Activated naive CD8-positive, alpha-beta T cell treated with anti-CD3 and anti-CD28 coated beads for 36 hours (primary cell): Measurements from ENCODE around the gene PSME3. TPM values are rescaled to one million over a fixed set of nuclear protein-coding genes. Genes with fewer than 3 reads are reported as not detected.

ENCODE experiments used
- DNase-seq: peaks from one replicate; pipeline ENCODE4 v3.0.0; 2021
- H3K27ac Mint-ChIP-seq: one replicate; pipeline ENCODE4 v1.8.0; 2022; ENCODE audit warnings: mild to moderate bottlenecking, moderate library complexity, mixed read lengths
- H3K27me3 Mint-ChIP-seq: one replicate; pipeline ENCODE4 v1.8.0; 2022; ENCODE audit warnings: mild to moderate bottlenecking, mixed read lengths
- H3K36me3 Mint-ChIP-seq: one replicate; pipeline ENCODE4 v1.8.0; 2021; ENCODE audit warnings: mild to moderate bottlenecking, mixed read lengths
- H3K4me1 Mint-ChIP-seq: one replicate; pipeline ENCODE4 v1.8.0; 2021; ENCODE audit warnings: mixed read lengths
- H3K4me3 Mint-ChIP-seq: one replicate; pipeline ENCODE4 v1.8.0; 2022; ENCODE audit warnings: mild to moderate bottlenecking, moderate library complexity, mixed read lengths
- H3K9me3 Mint-ChIP-seq: one replicate; pipeline ENCODE4 v1.8.0; 2022; ENCODE audit warnings: mixed read lengths
- total RNA-seq, 2 experiments: library from RNA; stranded (reverse); gene quantifications; one replicate each; pipeline ENCODE4 v1.2.3, GENCODE V29; 2021

Gene PSME3
- 100 to 1,000 TPM; 227 to 235 TPM for total RNA-seq

GRCh38 chr17:42832934-42833766 is at the start of gene PSME3:
TSS of gene PSME3 (plus strand) at chr17:42833397. CDS start at chr17:42833632, 235 bp downstream.
- Mint-ChIP-seq H3K36me3 (peaks cover 21% of the 10 kb centered on the region), H3K9me3 (no peaks in the 10 kb centered on the region), H3K4me1 (peaks cover 19% of the 10 kb centered on the region), H3K27ac (peak within 1 kb of the TSS; percentile 99), H3K4me3 (peak within 1 kb of the TSS; percentile 93), H3K27me3 (no peaks in the 10 kb centered on the region)
- peak; percentile 90 for DNase-seq

- no peak overlapping the region for H3K4me3 Mint-ChIP-seq
- peaks cover 78% of the 10 kb centered on the region for H3K27me3 Mint-ChIP-seq
- H3K36me3 Mint-ChIP-seq, result peaks cover 8% of the 10 kb centered on the region
- no peak for DNase-seq
- H3K4me1 Mint-ChIP-seq, result peaks cover 30% of the 10 kb centered on the region
- peaks cover 1% of the 10 kb centered on the region for H3K9me3 Mint-ChIP-seq
- no peak overlapping the region for H3K27ac Mint-ChIP-seq
These were observed 49.4 kb upstream of the PSME3 start for GRCh38 chr17:42783791-42784138.

GRCh38 chr17:42784409-42784808 is 48.8 kb upstream of the PSME3 start:
- H3K36me3 Mint-ChIP-seq, result peaks cover 5% of the 10 kb centered on the region
- peaks cover 30% of the 10 kb centered on the region for H3K4me1 Mint-ChIP-seq
- H3K27ac Mint-ChIP-seq, result no peak overlapping the region
- no peak overlapping the region for H3K4me3 Mint-ChIP-seq
- H3K9me3 Mint-ChIP-seq, result peaks cover 1% of the 10 kb centered on the region
- no peak for DNase-seq
- peaks cover 77% of the 10 kb centered on the region for H3K27me3 Mint-ChIP-seq

- Mint-ChIP-seq H3K27me3 (peaks cover 71% of the 10 kb centered on the region), H3K9me3 (peaks cover 1% of the 10 kb centered on the region), H3K27ac (no peak overlapping the region), H3K36me3 (no peaks in the 10 kb centered on the region), H3K4me1 (peaks cover 26% of the 10 kb centered on the region), H3K4me3 (no peak overlapping the region)
- no peak for DNase-seq
These were observed 48.2 kb upstream of the PSME3 start for GRCh38 chr17:42784811-42785592.

- Mint-ChIP-seq H3K4me1 (peaks cover 20% of the 10 kb centered on the region), H3K27ac (no peak overlapping the region), H3K9me3 (peaks cover 1% of the 10 kb centered on the region), H3K4me3 (no peak overlapping the region), H3K36me3 (no peaks in the 10 kb centered on the region), H3K27me3 (peaks cover 53% of the 10 kb centered on the region)
- no peak for DNase-seq
These were observed 45.9 kb upstream of the PSME3 start for GRCh38 chr17:42787266-42787665.

GRCh38 chr17:42791948-42792347 is 41.2 kb upstream of the PSME3 start:
- no peak overlapping the region for H3K27ac Mint-ChIP-seq
- DNase-seq, result no peak
- no peak overlapping the region for H3K4me3 Mint-ChIP-seq
- H3K27me3 Mint-ChIP-seq, result peaks cover 10% of the 10 kb centered on the region
- H3K4me1 Mint-ChIP-seq, result peaks cover 2% of the 10 kb centered on the region
- H3K9me3 Mint-ChIP-seq, result no peaks in the 10 kb centered on the region
- peaks cover 4% of the 10 kb centered on the region for H3K36me3 Mint-ChIP-seq

GRCh38 chr17:42792545-42792944 is 40.7 kb upstream of the PSME3 start:
- Mint-ChIP-seq H3K36me3 (peaks cover 4% of the 10 kb centered on the region), H3K9me3 (no peaks in the 10 kb centered on the region), H3K4me1 (peaks cover 3% of the 10 kb centered on the region), H3K27me3 (peaks cover 6% of the 10 kb centered on the region), H3K4me3 (no peak overlapping the region), H3K27ac (no peak overlapping the region)
- no peak for DNase-seq

- H3K27me3 Mint-ChIP-seq, result no peaks in the 10 kb centered on the region
- peaks cover 4% of the 10 kb centered on the region for H3K9me3 Mint-ChIP-seq
- H3K4me1 Mint-ChIP-seq, result peaks cover 10% of the 10 kb centered on the region
- peaks cover 6% of the 10 kb centered on the region for H3K36me3 Mint-ChIP-seq
- H3K4me3 Mint-ChIP-seq, result no peak overlapping the region
- no peak overlapping the region for H3K27ac Mint-ChIP-seq
- DNase-seq, result no peak
These were observed 38.1 kb upstream of the PSME3 start for GRCh38 chr17:42795061-42795460.

- Mint-ChIP-seq H3K36me3 (peaks cover 6% of the 10 kb centered on the region), H3K27me3 (no peaks in the 10 kb centered on the region), H3K4me3 (no peak overlapping the region), H3K27ac (no peak overlapping the region), H3K9me3 (peaks cover 4% of the 10 kb centered on the region), H3K4me1 (peaks cover 10% of the 10 kb centered on the region)
- DNase-seq, result no peak
These were observed 37.7 kb upstream of the PSME3 start for GRCh38 chr17:42795465-42795864.

GRCh38 chr17:42796066-42796758 is 37.0 kb upstream of the PSME3 start:
- no peaks in the 10 kb centered on the region for H3K27me3 Mint-ChIP-seq
- H3K4me1 Mint-ChIP-seq, result peaks cover 10% of the 10 kb centered on the region
- no peak overlapping the region for H3K27ac Mint-ChIP-seq
- no peak overlapping the region for H3K4me3 Mint-ChIP-seq
- no peak for DNase-seq
- H3K9me3 Mint-ChIP-seq, result peaks cover 4% of the 10 kb centered on the region
- peaks cover 6% of the 10 kb centered on the region for H3K36me3 Mint-ChIP-seq

- Mint-ChIP-seq H3K9me3 (peaks cover 4% of the 10 kb centered on the region), H3K4me1 (peaks cover 10% of the 10 kb centered on the region), H3K27ac (no peak overlapping the region), H3K36me3 (peaks cover 6% of the 10 kb centered on the region), H3K4me3 (peak overlapping the region; percentile 90), H3K27me3 (no peaks in the 10 kb centered on the region)
- DNase-seq, result no peak
These were observed 35.9 kb upstream of the PSME3 start for GRCh38 chr17:42797067-42798007.

- Mint-ChIP-seq H3K36me3 (peaks cover 6% of the 10 kb centered on the region), H3K9me3 (peaks cover 4% of the 10 kb centered on the region), H3K27me3 (no peaks in the 10 kb centered on the region), H3K27ac (peak overlapping the region; percentile 69), H3K4me3 (peak overlapping the region; percentile 90), H3K4me1 (peaks cover 10% of the 10 kb centered on the region)
- no peak for DNase-seq
These were observed 35.2 kb upstream of the PSME3 start for GRCh38 chr17:42798011-42798382.

GRCh38 chr17:42798383-42799380 is 34.5 kb upstream of the PSME3 start, which contains the start of the genes CNTD1 and COA3:
TSS of gene CNTD1 (plus strand) at chr17:42798861. CDS start at chr17:42799068, 207 bp downstream.
TSS of gene COA3 (minus strand) at chr17:42798704. CDS start at chr17:42798681, 23 bp downstream.
- peaks cover 10% of the 10 kb centered on the region for H3K4me1 Mint-ChIP-seq
- peaks cover 6% of the 10 kb centered on the region for H3K36me3 Mint-ChIP-seq
- peak; percentile 87 for DNase-seq
- H3K27ac Mint-ChIP-seq, result peak within 1 kb of the TSS; percentile 69
- peak within 1 kb of the TSS; percentile 90 for H3K4me3 Mint-ChIP-seq
- H3K9me3 Mint-ChIP-seq, result peaks cover 4% of the 10 kb centered on the region
- H3K27me3 Mint-ChIP-seq, result no peaks in the 10 kb centered on the region
